ENCODE data around the gene JARID2.

GRCh38 chr6:15508441-15508871, 262.6 kb downstream of the JARID2 start:
- no peak for TF ChIP-seq CTCF (IDR thresholded peaks at IDR 0.05; ENCODE audit: insufficient read depth, low read length, poor library complexity, severe bottlenecking)
- TF ChIP-seq EZH2phosphoT487 (conservative IDR thresholded peaks at IDR 0.05; ENCODE audit: low read length) = no peak

Data from SU-DHL-6 (cell line).